HG02642 (cell line): ENCODE results near the gene NAGA.
"Not testable (repeated sequence)": the region's sequence is repeated elsewhere in the genome, so short reads cannot be mapped to it uniquely, and the experiment has no call there.

ENCODE experiments used
- ATAC-seq: cut with Tn5 transposase; IDR thresholded peaks from one replicate; pipeline ENCODE4 v1.9.1; 2021; ENCODE audit warnings: mild to moderate bottlenecking; ENCODE audit not compliant: unreplicated experiment, poor library complexity

The NAGA gene

GRCh38 chr22:42070517-42071422 is at the start of gene NAGA:
Gene NAGA, minus strand, starts transcription at chr22:42070812. Its CDS starts 515 bp downstream, at chr22:42070297.
- ATAC-seq = peak; percentile 93

DNA sequence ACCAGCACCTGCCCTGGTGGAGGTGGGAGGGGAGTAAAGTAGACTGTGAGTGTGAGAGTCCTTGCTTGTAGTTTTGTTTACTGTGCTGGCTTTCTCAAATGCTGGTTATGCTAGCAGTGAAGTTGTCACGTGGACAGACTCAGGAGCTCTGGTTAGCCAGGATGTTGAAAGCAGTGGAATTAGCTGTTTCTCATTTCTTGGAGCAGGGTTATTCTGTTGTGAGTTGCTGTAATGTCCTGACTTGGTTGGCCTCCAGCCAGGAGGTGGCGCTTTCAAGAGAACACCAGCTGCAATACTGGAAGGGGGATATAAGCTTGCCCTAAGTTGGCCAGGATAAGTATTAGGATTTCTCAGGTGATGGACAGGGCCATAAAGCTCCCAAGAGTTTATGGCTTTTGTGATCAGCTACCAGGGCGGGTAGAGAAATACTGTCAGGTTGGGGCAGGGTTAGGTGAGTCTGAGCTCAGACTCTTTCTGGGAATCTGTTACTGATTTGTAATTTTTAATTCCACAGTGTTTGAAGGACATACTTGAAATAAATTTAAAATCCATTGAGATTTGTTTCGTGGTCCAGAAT is 46.3 kb upstream of the NAGA start:
- no peak for ATAC-seq

- not testable (repeated sequence) for ATAC-seq
These were observed 44.8 kb upstream of the NAGA start for GRCh38 chr22:42115420-42115830.

DNA sequence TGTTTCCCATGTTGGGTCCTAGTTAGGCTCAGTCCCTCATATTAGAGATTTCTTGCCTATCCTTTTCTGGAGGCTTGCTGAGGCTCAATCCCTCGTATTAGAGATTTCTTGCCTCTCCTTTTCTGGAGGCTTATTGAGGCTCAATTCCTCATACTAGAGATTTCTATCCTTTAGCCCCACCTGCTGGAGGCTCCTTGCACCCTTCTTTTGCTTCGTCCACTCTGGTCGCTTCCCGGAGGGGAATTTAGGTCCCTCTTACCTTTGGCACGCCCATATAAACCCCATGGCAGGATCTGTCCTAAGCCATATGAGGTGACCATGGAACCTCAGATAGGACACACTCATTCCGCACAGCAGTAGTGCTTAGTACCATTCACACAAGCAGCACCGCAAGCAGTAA is 44.1 kb upstream of the NAGA start:
- no peak for ATAC-seq

- not testable (repeated sequence) for ATAC-seq
These were observed 42.2 kb upstream of the NAGA start for GRCh38 chr22:42112793-42113192.

DNA sequence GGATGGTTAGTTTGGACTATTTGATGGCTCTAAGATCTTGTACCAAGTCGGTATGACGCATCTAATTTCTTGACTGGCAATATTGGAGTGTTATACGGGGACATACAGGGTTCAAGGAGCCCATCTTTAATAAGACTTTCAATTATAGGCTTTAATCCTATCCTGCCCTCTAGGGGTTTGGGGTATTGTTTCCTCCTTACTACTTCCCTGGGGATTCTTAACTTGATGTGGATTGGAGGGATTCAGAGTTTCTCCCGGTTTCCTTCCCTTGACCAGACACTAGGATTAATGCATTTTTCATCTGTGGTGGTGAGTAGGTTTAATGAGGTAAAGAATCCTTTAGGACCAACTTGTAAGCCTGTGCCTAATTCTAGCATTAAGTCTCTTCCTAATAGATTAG is 41.2 kb upstream of the NAGA start:
- no peak for ATAC-seq

GRCh38 chr22:42108848-42109247 is 38.2 kb upstream of the NAGA start:
- ATAC-seq = no peak

DNA sequence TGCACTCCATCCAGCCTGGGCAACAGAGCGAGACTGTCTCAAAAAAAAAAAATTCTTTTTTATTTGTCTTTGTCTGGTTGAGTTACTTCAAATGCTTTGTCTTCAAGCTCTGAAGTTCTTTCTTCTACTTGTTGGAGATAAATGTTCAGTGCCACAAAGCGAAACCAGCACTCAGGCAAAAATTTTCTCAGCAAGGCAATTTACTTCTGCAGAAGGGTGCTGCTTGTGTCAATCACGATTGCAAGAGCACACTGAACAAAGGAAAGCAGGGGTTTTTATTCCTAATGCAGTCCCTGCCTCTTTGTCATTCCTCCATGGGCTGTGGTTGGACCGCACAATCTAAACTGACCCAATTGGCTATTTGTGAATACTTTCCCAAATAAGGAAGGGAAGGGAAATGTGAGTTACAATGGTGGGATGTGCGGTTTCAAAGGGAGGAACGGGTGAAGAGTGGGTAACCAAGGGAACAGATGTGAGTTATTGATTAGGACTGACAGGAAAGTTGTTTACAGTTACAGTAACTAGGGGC is 33.8 kb upstream of the NAGA start:
- not testable (repeated sequence) for ATAC-seq

GRCh38 chr22:42101199-42101598 is 30.6 kb upstream of the NAGA start:
- no peak for ATAC-seq

GRCh38 chr22:42091455-42091782 is 20.8 kb upstream of the NAGA start:
- ATAC-seq = no peak

- ATAC-seq = peak; percentile 95
These were observed 20.2 kb upstream of the NAGA start, which contains the start of gene NDUFA6 for GRCh38 chr22:42090596-42091454. Gene NDUFA6, minus strand, starts transcription at chr22:42090772. Its CDS starts 28 bp downstream, at chr22:42090744.

- ATAC-seq = no peak
These were observed 15.4 kb upstream of the NAGA start for GRCh38 chr22:42086051-42086450.

GRCh38 chr22:42084874-42085273 is 14.3 kb upstream of the NAGA start:
- ATAC-seq = no peak

GRCh38 chr22:42083119-42083518 is 12.5 kb upstream of the NAGA start:
- no peak for ATAC-seq

- ATAC-seq = no peak
These were observed 9.7 kb upstream of the NAGA start for GRCh38 chr22:42080287-42080686.

- ATAC-seq = peak; percentile 83
These were observed 9.0 kb upstream of the NAGA start, which contains the start of gene SMDT1 for GRCh38 chr22:42079319-42080251. Gene SMDT1, plus strand, starts transcription at chr22:42079700. Its CDS starts 69 bp downstream, at chr22:42079769.

DNA sequence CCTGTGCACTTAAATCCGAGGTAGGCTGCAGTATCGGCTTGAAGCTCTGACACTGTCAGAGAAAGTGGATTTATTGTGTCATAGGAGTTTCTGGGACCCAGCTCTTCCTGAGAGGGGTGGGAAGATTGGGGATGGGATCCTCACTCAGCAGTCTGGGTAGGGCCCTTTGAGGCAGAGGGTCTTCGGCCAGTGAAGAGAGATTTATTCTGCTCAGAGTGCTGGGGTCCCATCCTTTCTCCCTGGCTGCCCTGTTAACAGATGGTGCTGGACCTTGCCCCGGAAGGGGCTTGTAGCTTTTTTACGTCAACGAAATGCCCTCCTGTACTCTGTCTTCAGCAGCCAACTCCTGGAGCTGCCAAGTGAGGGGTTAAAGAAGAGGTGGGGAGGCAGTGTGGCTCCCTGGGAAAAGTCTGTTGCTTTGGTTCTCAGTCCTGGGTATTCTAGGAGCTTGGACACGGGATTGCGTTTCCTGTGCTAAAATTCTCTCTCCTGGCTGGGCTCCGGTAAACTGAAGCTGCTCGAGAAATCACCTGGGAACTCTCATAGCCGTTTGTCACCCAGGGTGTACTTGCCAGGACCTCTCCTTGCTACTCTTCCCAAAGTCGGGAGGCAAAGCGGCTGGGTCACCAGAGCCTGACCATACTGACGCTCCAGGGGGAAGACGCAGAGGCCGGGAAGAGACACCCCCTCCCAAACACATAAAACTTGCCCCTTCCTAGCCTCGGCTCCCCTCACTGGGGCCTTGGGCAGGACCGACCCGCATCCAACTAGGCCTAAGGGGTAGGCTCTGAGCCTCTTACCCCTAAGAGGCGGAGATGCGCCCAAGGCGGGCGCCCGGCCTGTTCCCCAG is 8.1 kb upstream of the NAGA start:
- peak; percentile 4 for ATAC-seq

- ATAC-seq = no peak
These were observed 7.0 kb upstream of the NAGA start for GRCh38 chr22:42077486-42078125.
